NK-92 (cell line): Measurements from ENCODE around the gene RPS28.
"Not testable (repeated sequence)": the region's sequence is repeated elsewhere in the genome, so short reads cannot be mapped to it uniquely, and the experiment has no call there.

Experiments used
- DNase-seq: peaks from one replicate; lab custom pipeline; 2025; ENCODE audit not compliant: unreplicated experiment; lab: John Stamatoyannopoulos, UW

Gene RPS28

DNA sequence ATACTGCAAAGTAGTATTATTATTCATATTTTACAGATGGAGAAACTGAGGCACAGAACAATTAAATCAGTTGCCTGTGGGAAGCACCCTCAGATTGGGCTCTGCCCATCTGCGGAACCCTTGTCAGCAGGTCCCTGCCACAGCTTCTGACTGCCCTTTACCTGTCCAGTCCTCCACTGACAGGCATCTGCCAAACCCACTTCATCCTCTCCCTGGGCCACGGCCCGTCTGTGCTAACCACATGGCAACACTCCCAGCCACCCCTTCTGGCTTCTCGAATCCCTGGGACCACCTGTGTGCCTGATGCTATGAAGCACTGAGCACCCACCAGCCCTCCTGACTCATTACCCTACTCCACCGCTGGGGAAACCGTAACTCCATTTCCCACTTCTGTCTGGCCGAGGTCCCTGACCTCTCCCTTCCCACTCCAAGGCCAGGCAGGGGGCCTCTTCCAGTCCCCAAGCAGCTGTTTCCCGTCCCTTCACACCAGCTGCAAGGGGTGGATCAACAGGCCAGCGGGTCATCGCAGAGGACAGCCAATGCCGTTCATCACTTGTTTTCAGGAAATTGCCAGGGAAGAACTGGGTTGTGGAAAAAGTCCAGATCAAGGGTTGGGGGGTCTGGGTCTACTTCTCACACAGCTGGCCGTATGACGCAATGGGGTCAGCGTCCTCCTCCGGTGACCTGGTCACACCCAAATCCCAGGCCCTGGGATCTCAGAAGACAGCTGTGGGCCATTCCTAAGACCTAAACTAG, 19.2 kb downstream of the RPS28 start:
- DNase-seq, result no peak

DNA sequence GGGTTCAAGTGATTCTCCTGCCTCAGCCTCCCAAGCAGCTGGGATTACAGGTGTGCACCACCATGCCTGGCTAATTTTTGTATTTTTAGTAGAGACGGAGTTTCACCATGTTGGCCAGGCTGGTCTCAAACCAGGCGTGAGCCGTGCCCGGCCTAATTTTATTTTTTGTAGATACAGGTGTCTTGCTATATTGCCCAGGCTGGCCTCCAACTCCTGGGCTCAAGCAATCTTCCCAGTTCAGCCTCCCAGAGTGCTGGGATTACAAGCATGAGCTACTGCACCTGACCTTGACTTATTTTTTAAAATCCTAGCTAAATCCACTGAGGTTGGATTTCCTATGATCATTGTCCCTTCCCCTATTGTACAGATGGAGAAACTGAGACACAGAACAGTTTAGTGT, 20.2 kb downstream of the RPS28 start:
- not testable (repeated sequence) for DNase-seq

DNA sequence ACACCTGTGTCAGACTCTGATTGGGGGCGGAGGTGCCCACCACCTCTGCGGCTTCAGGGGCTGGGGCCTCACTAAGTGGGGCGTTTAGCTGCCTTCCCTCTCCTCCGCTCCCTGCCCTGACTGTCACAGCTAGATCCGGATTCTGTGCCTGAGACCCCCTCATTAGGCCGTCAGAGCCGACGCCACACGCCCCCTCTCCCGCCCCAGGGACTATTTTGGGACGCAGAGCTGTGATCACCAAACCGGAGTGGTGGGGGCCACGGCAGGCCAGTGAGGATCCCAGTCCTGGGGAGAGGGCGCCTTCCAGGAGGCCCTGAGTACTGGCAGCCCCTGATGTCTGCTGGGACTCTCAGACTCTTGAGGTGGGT, 21.0 kb downstream of the RPS28 start:
- no peak for DNase-seq

DNA sequence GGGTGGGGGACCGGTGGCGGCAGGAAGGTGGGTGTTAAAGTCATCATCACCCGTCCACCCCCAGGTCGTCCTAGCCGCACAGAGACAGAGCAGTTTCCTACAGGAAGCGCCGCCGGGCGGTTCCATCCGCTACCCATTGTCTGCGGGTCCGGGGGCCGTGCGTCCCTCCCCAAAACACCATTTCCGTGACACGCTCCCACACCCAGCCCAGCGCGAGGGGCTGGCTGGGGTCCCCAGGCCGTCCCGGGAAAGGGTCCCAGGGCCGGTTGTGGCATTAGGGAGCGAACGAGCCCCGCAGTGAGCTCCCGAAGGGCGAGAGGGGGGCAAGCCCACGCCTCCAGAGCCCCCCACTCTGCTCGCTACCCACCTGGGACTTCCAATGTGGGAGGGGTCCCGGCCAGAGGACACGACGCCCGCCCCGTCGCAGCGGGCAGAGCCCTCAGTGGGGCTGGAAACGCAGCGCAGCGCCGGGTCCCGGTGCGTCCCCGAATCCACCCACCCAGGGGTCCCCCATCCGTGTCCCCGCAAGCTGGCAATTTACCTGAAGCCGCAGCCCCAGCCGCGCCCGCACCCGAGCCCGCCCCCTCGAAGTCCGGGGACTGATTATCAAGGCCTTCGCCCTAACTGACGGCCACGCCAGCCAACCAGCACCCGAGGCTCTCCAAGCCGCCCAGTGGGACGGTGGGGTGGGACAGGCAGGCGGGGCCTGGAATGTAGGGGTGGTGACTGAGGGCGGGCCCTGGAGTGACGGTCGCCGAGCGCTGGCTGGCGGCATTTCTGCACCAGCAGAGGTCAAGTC, 21.6 kb downstream of the RPS28 start, which contains the start of gene KANK3:
KANK3 (minus strand) TSS at position 579 of the 799 bp plus-strand sequence. CDS start 5,434 bp downstream, outside the sequence.
- DNase-seq, result peak; percentile 69

DNA sequence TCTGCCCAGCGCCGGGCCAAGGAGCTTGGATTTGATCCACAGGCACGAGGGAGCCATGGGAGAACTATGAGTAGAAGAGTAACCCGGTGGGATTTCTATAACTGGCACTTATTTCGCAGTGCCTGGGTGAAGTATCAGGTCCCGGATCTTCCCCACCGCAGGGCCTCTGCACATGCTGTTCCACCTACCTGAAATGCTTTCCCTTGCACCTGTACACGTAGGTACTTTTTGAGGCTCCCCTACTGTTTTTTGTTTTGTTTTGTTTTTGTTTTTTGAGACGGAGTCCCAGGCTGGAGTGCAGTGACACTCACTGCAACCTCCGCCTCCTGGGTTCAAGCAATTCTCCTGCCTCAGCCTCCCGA, 22.2 kb downstream of the RPS28 start:
- DNase-seq, result no peak

DNA sequence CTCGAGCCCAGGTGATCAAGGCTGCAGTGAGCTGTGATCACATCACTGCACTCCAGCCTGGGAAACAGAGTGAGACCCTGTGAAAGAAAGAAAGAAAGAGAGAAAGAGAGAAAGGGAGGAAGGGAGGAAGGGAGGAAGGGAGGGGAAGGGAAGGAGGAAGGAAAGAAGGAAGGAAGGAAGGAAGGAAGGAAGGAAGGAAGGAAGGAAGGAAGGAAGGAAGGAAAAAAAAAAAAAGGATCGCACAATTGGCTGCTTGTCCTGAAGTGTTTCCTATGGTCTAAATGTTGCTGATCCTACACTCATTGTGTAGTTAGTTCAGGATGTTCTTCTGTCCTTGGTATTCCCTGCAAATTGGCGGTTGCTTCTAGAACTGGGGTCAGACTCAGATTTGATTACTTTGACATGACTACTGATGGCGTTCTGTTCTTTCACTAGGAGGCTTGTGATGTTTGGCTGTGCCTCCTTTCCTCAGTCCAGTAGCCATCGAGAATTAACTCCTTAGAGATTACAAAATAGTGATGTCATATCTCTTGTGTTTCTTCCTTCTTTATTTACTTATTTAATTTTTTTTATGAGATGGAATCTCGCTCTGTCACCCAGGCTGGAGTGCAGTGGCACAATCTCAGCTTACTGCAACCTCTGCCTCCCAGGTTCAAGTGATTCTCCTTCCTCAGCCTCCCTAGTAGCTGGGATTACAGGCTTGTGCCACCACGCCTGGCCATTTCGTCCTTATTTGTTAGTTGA, 28.5 kb downstream of the RPS28 start:
- DNase-seq, result not testable (repeated sequence)

DNA sequence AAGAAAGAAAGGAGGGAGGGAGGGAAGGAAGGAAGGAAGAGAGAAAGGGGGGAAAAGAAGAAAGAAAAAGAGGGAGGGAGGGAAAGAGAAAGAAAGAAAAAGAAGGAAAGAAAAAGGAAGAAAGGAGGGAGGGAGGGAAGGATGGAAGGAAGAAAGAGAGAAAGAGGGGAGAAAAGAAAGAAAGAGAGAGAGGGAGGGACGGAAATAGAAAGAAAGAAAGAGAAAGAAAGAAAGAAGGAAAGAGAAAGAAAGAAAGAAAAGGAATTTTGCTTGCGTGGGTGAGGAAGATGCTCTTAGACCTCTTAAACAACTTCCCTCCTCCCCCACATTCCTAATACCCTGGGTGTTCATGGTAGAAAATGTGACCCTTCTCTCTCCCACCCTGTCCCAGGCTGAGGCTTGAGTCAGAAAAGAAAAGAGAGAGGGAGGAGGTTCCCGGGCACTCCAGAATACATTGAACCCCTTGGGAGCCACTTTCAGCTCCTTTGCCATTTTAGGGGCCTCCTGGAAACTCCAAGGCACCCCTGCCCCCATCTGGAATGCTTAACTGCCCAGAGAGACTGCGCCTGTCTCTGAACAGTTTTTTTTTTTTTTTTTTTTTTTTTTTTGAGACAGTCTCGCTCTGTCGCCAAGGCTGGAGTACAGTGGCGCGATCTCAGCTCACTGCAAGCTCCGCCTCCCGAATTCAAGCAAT, 31.0 kb downstream of the RPS28 start:
- DNase-seq, result no peak

DNA sequence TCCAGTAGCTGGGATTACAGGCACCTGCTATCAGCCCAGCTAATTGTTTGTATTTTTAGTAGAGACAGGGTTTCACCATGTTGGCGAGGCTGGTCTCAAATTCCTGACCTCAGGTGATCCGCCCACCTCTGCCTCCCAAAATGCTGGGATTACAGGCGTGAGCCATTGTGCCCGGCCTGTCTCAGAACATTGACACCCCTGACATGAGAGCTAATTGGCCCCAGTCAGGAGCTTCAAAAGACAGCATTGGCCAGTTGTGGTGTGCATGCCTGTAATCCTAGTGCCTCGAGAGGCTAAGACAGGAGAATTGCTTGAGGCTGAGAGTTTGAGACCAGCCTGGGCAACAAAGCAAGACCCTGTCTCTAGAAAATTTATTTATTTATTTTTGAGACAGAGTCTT, 31.5 kb downstream of the RPS28 start:
- not testable (repeated sequence) for DNase-seq

DNA sequence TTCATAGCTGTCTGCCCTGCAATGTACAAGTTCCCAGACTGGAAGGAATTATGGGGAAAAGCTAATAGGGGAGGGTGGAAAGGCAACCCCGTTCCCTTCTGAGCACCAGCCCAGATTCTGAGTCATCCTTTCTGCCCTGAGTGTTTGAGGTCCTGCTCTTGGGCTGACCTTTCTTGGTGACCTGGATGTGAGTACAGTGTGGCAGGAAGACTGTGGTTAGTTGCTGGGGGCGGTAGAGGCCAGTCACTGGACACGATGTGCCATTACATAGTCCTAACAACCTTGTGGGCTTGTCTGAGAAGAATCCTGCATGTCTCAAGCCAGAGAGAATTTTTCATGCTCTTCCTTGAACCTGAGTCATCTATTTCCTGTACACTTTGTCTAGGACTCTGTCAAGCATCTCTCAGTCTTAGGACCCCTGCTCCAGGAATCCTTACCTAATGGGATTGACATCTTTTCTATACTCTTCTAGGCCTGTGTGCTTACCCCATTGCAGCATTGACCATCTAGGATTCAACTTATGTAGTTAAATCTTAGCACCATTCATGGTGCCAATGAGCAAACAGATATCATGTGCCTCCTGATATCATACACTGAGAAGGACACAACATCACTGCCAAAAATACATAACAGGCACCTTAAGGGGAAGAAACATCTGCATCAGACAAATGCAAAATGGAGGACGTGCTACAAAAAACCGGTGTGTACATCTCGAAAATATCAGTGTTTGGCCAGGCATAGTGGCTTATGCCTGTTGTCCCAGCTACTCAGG, 34.5 kb downstream of the RPS28 start:
- DNase-seq, result no peak

DNA sequence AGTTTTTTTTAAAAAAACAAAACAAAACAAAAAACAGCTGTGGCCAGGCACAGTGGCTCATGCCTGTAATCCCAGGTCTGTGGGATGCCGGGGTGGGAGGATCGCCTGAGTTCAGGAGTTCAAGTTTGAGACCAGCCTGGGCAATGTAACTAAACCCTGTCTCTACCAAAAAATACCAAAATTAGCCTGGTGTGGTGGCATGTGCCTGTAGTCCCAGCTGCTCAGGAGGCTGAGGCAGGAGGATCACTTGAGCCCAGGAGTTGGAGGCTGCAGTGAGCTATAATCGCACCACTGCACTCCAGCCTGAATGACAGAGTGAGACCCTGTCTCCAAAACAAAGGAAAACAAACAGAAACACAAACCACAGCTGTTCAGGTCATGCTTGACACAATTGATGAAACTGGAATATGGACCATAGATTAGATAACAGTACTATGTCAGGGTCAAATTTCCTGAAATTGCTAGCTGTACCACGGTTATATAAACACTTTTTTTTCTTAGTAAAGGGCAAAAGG, 35.8 kb downstream of the RPS28 start:
- DNase-seq, result no peak

DNA sequence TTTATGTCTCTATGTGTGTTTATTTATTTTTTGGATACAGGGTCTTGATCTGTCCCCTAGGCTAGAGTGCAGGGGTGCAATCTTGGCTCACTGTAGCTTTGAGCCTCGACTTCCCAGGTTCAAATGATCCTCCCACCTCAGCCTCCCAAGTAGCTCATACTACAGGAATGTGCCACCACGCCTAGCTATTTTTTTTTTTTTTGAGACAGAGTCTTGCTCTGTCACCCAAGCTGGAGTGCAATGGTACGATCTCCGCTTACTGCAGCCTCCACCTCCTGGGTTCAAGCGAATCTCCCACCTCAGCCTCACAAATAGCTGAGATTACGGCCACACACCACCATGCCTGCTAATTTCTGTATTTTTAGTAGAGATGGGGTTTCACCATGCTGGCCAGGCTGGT, 37.7 kb downstream of the RPS28 start:
- DNase-seq, result no peak

DNA sequence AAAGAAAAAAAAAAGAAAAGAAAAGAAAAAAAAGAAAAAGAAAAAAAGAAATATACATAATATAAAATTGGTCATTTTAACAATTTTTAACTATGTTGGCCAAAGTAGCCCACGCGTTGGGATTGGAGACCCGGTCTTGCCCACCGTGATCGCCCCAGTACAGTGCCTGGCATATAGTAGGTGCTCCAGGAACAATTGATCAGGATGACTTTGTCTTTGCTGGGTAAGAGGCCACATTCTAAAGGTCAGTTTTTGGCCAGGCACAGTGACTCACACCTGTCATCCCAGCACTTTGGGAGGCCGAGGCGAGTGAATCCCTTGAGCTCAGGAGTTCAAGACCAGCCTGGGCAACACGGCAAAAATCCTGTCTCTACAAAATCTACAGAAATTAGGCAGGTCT, 38.9 kb downstream of the RPS28 start:
- DNase-seq, result no peak

DNA sequence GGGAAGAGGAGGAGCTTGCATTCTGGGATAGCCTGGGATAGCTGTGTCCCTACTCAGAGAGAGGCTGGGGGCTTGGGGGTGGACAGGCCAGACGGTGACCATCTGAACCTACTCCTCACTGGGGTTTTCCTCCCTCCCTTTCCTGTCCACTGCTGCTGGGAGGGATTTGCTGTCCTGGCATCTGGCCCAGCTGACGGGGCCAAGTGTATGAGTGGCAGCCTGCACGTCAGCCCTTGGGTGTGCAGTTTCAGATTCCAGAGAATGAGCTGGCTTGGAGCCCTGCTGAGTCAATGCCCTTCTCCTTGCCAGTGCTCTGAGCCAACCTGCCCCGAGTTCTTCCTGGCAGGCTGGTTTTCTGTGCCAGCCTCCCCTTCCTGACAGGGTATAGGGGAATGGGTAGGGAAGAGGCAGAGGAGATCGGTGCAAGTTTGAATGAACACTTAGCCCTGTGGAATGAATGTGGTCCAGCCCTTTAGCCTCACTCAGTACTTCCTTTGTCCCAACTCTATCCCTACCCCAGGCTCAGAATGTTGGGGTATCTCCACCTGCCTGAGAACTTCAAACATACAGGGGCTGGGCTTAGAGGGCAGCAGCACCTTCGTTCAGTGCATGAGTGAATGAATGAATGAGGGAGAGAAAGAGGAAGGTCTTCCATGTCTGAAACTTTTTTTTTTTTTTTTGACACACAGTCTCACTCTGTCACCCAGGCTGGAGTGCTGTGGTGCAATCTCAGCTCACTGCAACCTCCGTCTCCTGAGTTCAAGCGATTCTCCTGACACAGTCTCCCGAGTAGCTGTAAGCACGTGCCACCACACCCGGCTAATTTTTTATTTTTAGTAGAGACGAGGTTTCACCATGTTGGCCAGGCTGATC, 40.9 kb downstream of the RPS28 start:
- no peak for DNase-seq

DNA sequence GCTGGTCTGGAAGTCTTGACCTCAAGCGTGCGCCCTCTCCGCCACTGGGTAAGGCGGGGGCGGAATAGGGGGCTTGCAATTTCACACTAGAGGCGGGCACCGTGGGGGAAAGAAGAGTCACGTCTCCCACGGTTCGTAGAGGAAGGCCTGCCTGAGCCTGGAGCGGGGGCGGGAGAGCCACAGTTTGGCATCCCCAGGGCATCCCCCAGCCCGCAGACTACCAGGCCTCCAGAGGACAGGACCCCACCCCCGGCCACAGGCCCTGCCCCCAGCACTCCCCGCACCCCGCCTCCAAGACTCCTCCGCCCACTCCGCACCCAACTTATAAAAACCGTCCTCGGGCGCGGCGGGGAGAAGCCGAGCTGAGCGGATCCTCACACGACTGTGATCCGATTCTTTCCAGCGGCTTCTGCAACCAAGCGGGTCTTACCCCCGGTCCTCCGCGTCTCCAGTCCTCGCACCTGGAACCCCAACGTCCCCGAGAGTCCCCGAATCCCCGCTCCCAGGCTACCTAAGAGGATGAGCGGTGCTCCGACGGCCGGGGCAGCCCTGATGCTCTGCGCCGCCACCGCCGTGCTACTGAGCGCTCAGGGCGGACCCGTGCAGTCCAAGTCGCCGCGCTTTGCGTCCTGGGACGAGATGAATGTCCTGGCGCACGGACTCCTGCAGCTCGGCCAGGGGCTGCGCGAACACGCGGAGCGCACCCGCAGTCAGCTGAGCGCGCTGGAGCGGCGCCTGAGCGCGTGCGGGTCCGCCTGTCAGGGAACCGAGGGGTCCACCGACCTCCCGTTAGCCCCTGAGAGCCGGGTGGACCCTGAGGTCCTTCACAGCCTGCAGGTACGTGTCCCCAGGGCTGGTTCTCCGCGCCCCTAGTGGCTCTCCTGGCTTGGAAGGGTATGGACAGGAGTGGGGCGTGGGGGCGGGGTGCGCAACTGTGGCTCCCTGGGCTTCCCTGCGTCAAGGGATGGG, 42.8 kb downstream of the RPS28 start, which contains the start of gene ANGPTL4:
ANGPTL4 (plus strand) TSS at position 353 of the 969 bp plus-strand sequence; CDS start at position 520, 167 bp downstream.
- DNase-seq, result no peak

DNA sequence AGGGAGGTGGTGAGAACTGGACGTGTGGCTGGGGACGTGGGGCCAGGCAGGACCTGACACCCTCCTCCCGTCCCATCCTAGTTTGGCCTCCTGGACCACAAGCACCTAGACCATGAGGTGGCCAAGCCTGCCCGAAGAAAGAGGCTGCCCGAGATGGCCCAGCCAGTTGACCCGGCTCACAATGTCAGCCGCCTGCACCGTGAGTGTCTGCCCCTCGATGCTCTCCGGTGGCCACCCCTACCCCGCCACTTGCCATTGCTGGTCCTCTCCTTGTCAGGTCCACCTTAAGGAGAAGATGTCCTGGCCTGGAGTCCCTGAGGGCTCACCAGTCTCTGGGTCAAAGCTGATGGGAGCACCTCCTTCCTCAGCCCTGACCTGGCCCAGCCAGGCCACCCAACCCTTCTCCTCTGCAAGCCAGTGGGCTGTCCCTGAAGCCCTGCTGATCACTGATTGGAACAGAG, 44.9 kb downstream of the RPS28 start:
- DNase-seq, result no peak

DNA sequence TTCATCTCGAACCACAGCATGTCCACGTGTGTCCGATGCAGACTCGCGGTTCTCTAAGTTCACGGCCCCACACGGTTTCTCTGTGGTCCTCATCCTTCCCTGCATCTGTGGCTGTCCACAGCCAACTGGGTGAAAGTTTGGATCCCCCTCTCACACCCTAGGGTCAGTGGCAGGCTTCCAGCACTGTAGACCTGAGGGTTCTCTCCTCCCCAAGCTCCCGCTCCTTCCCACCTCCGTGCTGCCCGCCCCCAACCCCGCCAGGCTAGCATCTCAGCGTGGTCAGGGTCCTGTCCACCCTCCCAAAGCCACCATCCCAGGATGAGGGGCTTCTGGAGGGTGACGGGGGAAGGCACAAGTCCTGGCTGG, 45.6 kb downstream of the RPS28 start:
- no peak for DNase-seq

DNA sequence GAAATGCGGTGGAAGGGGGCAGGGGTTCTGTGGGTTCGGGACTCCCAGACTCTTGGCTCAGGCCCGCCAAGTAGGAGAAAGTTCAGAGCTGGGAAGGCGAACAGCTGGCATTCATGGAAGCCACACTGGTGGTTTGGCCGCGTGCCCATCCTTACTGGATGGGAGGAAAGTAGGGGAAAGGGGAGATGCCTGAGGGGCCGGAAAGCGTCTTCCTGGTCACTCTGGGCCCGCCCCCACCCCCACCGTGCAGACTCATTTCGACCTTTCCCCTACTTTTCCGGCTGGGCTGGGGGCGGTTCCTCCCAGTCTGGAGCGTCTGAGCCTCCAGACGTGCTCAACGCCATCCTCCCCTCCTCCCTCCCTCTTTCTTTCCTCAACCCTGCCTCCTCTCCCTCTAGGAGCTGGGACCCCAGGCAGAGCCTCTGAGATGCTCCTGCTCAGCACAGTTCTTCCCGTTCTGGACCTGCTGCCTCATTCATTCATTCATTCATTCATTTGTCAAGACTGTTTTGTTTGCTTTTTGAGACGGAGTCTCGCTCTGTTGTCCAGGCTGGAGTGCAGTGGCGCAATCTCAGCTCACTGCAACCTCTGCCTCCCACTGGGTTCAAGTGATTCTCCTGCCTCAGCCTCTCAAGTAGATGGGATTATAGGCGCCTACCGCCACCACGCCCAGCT, 46.2 kb downstream of the RPS28 start:
- DNase-seq, result no peak
